ENCODE data around the gene RETREG3.
"Not testable (repeated sequence)": the region's sequence is repeated elsewhere in the genome, so short reads cannot be mapped to it uniquely, and the experiment has no call there.

RETREG3 gene

DNA sequence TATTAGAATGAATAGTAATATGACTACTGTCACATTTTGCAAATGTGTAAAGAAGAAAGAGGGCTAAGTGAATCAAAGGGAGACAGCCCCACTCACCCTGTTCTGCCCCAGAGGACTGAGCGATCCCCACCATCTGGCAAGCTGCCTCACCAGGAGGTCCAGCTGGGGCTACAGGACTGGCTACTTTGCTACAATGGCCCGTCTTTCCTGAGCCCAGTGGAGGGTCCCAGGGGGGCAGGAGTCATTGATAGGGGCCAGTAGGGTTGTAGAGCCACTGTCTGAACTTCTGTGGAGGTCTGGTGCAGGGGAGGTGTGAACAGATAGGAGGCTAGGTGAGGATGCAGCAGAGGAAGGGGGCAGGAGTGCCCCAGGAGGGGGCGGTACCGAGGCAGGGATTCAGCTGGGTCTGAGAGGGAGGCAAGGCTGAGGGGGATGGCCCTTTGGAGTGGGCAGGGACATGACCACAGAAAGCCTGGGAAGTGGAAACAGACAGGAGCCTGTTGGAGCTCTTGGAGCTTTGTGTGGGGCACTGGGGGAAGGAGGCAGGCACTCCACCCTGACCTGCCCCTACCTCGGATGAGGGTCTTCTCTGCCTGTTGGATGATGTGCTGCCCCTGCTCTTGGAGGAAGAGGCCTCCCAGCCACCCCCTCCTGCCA lies 53.1 kb downstream of the RETREG3 start:
- TF ChIP-seq CTCF (IDR thresholded peaks at IDR 0.05; ENCODE audit: low read depth, low read length) = peak; percentile 35
- peak; percentile 53 for DNase-seq

DNA sequence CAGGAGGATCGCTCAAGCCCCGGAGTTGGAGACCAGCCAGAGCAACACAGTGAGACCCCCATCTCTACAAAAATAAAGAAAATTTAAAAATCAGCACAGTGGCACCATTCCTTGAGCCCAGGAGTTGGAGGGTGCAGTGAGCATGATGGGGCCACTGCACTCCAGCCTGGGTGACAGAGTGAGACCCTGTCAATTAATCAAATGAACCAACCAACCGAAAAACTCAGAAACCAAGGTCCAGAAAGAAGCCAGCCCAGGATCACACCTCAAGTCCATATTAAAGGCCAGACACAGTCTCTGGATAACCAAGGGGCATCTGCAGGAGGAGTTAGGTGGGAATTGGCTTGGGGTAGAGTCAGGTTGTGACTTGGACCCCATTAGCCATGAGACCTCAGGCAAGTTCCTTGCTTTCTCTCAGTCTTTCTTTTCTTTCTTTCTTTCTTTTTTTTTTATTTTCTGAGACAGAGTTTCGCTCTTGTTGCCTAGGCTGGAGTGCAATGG lies 54.0 kb downstream of the RETREG3 start:
- Histone ChIP-seq H3K4me3 (ENCODE audit: low read depth, low read length) (peak overlapping the region; percentile 91), H3K4me1 (no peaks in the 10 kb centered on the region), H3K36me3 (no peaks in the 10 kb centered on the region), H3K9me3 (no peaks in the 10 kb centered on the region), H3K27me3 (no peaks in the 10 kb centered on the region)
- no peak for TF ChIP-seq CTCF (IDR thresholded peaks at IDR 0.05; ENCODE audit: low read depth, low read length)
- DNase-seq = no peak

More for the DNA sequence above, 53.1 kb downstream of the RETREG3 start:
- H3K27me3 ChIP-seq; H3K4me3 ChIP-seq (ENCODE audit: low read depth, low read length); H3K36me3 ChIP-seq; H3K9me3 ChIP-seq; H3K4me1 ChIP-seq: not testable (repeated sequence)

GRCh38 chr17:42554250-42555121 lies 54.7 kb downstream of the RETREG3 start:
- H3K4me3 ChIP-seq (ENCODE audit: low read depth, low read length) = peak overlapping the region; percentile 91
- DNase-seq = peak; percentile 94
- H3K4me1 ChIP-seq = no peaks in the 10 kb centered on the region
- no peak for TF ChIP-seq CTCF (IDR thresholded peaks at IDR 0.05; ENCODE audit: low read depth, low read length)
- H3K27me3 ChIP-seq = no peaks in the 10 kb centered on the region
- no peaks in the 10 kb centered on the region for H3K36me3 ChIP-seq
- H3K9me3 ChIP-seq = no peaks in the 10 kb centered on the region

- no peak for DNase-seq
- Histone ChIP-seq H3K27me3 (no peaks in the 10 kb centered on the region), H3K4me1 (no peaks in the 10 kb centered on the region), H3K4me3 (ENCODE audit: low read depth, low read length) (peak overlapping the region; percentile 91), H3K9me3 (no peaks in the 10 kb centered on the region), H3K36me3 (no peaks in the 10 kb centered on the region)
- no peak for TF ChIP-seq CTCF (IDR thresholded peaks at IDR 0.05; ENCODE audit: low read depth, low read length)
These were observed 55.3 kb downstream of the RETREG3 start for GRCh38 chr17:42553866-42554249.

GRCh38 chr17:42553161-42553818 lies 55.9 kb downstream of the RETREG3 start:
- Histone ChIP-seq H3K27me3 (no peaks in the 10 kb centered on the region), H3K4me1 (no peaks in the 10 kb centered on the region), H3K9me3 (no peaks in the 10 kb centered on the region), H3K4me3 (ENCODE audit: low read depth, low read length) (peak overlapping the region; percentile 91), H3K36me3 (no peaks in the 10 kb centered on the region)
- peak; percentile 52 for DNase-seq
- 0 out of 2 replicates have a peak, but pooled peaks have one; percentile 5 for TF ChIP-seq CTCF (IDR thresholded peaks at IDR 0.05; ENCODE audit: low read depth, low read length)

DNA sequence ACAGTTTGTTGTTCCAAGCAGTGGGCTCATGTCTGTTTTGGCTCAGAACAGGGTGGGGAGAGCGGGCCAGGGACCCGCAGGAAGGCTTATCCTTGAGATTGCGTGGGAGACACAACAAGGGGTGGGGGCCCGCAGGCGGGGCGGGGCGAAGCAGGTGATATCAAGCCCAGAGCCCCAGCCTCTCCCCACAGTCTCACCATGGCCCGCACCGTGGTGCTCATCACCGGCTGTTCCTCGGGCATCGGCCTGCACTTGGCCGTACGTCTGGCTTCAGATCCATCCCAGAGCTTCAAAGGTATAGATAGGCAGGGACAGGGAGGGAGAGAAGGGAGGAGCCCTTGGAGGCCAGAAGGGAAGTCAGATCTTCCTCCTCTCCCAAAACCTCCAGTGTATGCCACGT lies 56.4 kb downstream of the RETREG3 start, which contains the start of gene HSD17B1:
Gene HSD17B1, plus strand, starts transcription at position 188 of the 400 bp plus-strand sequence. Its CDS starts 11 bp downstream, at position 199.
- not testable (repeated sequence) for H3K27me3 ChIP-seq, H3K4me1 ChIP-seq, H3K9me3 ChIP-seq, H3K36me3 ChIP-seq, DNase-seq
- H3K4me3 ChIP-seq (ENCODE audit: low read depth, low read length) = peak within 1 kb of the TSS; percentile 91

Data from BE2C (cell line).